22Rv1 (cell line): ENCODE data around the gene C9orf78.

ENCODE experiments used
- CTCF ChIP-seq: fragments of 450-650 bp; IDR thresholded peaks from 2 replicates; pipeline ENCODE4 v1.5.1; 2017; ENCODE audit warnings: mild to moderate bottlenecking
- ZFX ChIP-seq: fragments of 450-650 bp; IDR thresholded peaks from 2 replicates; pipeline ENCODE4 v1.6.1; 2017; ENCODE audit warnings: antibody characterized with exemption, borderline replicate concordance

GRCh38 chr9:129832982-129833381 lies 2.1 kb downstream of the C9orf78 start:
- TF ChIP-seq CTCF = no peak
- TF ChIP-seq ZFX = no peak
